Kidney tubule cell (primary cell): Measurements from ENCODE around the gene WDFY3.

Source experiments
- DNase-seq: peaks from one replicate; pipeline ENCODE4 v3.0.0-alpha.2; 2018; ENCODE audit warnings: low spot score

WDFY3 gene

GRCh38 chr4:84948056-84948455 lies 18.4 kb downstream of the WDFY3 start:
- no peak for DNase-seq

GRCh38 chr4:84944947-84945346 lies 21.5 kb downstream of the WDFY3 start:
- peak; percentile 44 for DNase-seq

GRCh38 chr4:84940960-84941359 lies 25.5 kb downstream of the WDFY3 start:
- no peak for DNase-seq

GRCh38 chr4:84939113-84939512 lies 27.4 kb downstream of the WDFY3 start:
- no peak for DNase-seq

GRCh38 chr4:84938316-84938715 lies 28.2 kb downstream of the WDFY3 start:
- peak; percentile 56 for DNase-seq

- DNase-seq, result no peak
These were observed 29.0 kb downstream of the WDFY3 start for GRCh38 chr4:84937381-84937977.

GRCh38 chr4:84936123-84936522 lies 30.4 kb downstream of the WDFY3 start:
- DNase-seq, result no peak

- no peak for DNase-seq
These were observed 34.0 kb downstream of the WDFY3 start for GRCh38 chr4:84932462-84932861.

GRCh38 chr4:84931961-84932360 lies 34.5 kb downstream of the WDFY3 start:
- no peak for DNase-seq

- DNase-seq, result no peak
These were observed 35.2 kb downstream of the WDFY3 start for GRCh38 chr4:84931274-84931673.

- no peak for DNase-seq
These were observed 38.4 kb downstream of the WDFY3 start for GRCh38 chr4:84928089-84928488.

GRCh38 chr4:84927428-84927827 lies 39.1 kb downstream of the WDFY3 start:
- no peak for DNase-seq

- no peak for DNase-seq
These were observed 40.9 kb downstream of the WDFY3 start for GRCh38 chr4:84925558-84925957.

GRCh38 chr4:84924434-84924833 lies 42.1 kb downstream of the WDFY3 start:
- DNase-seq, result no peak

GRCh38 chr4:84920617-84921016 lies 45.9 kb downstream of the WDFY3 start:
- peak; percentile 34 for DNase-seq

- no peak for DNase-seq
These were observed 48.5 kb downstream of the WDFY3 start for GRCh38 chr4:84917869-84918600.

- DNase-seq, result no peak
These were observed 49.2 kb downstream of the WDFY3 start for GRCh38 chr4:84917086-84917821.

- peak; percentile 16 for DNase-seq
These were observed 50.3 kb downstream of the WDFY3 start for GRCh38 chr4:84916227-84916626.

- no peak for DNase-seq
These were observed 51.1 kb downstream of the WDFY3 start for GRCh38 chr4:84915396-84915780.

- DNase-seq, result no peak
These were observed 51.6 kb downstream of the WDFY3 start for GRCh38 chr4:84914686-84915395.

GRCh38 chr4:84913176-84913575 lies 53.3 kb downstream of the WDFY3 start:
- no peak for DNase-seq

GRCh38 chr4:84912741-84913140 lies 53.7 kb downstream of the WDFY3 start:
- DNase-seq, result no peak

- no peak for DNase-seq
These were observed 57.6 kb downstream of the WDFY3 start for GRCh38 chr4:84908876-84909275.
